Liver (tissue), 9 donors: ENCODE data around the gene ETAA1. TPM values are rescaled to one million over a fixed set of nuclear protein-coding genes. Genes with fewer than 3 reads are reported as not detected.

Experiments
- DNase-seq: peaks from one replicate; pipeline ENCODE4 v3.0.0-alpha.2; 2017; ENCODE audit warnings: low spot score
- H3K27ac ChIP-seq, 2 donors: one replicate each; pipeline ENCODE4 v1.7.0; 2013; ENCODE audit warnings: inconsistent platforms in 2 of 2, low read length in 2 of 2, control low read depth in 1 of 2, low read depth in 1 of 2, mild to moderate bottlenecking in 1 of 2
- H3K27me3 ChIP-seq, 4 donors: one replicate each; pipeline versions ENCODE4 v1.6.1 to v1.7.0; 2013; ENCODE audit warnings: low read length in 3 of 4, inconsistent platforms in 1 of 4, mild to moderate bottlenecking in 1 of 4, moderate library complexity in 1 of 4; ENCODE audit not compliant: control insufficient read depth in 4 of 4, insufficient read depth in 4 of 4
- H3K36me3 ChIP-seq, 4 donors: one replicate each; pipeline versions ENCODE4 v1.6.1 to v1.7.0; 2013; ENCODE audit warnings: low read length in 3 of 4, mild to moderate bottlenecking in 3 of 4, low read depth in 1 of 4, moderate library complexity in 1 of 4; ENCODE audit not compliant: control insufficient read depth in 4 of 4, insufficient read depth in 3 of 4
- H3K4me1 ChIP-seq, 4 donors: one replicate each; pipeline versions ENCODE4 v1.6.1 to v1.7.0; 2013; ENCODE audit warnings: low read length in 3 of 4, mild to moderate bottlenecking in 3 of 4, moderate library complexity in 1 of 4; ENCODE audit not compliant: control insufficient read depth in 4 of 4, insufficient read depth in 4 of 4
- H3K4me3 ChIP-seq, 3 donors: one replicate each; pipeline versions ENCODE4 v1.6.1 to v1.7.0; 2013; ENCODE audit warnings: low read length in 3 of 3, control low read depth in 1 of 3, low read depth in 1 of 3, mild to moderate bottlenecking in 1 of 3
- H3K9ac ChIP-seq, 2 donors: one replicate each; pipeline ENCODE4 v1.7.0; 2013; ENCODE audit warnings: low read length in 2 of 2, mild to moderate bottlenecking in 2 of 2, moderate library complexity in 2 of 2, control low read depth in 1 of 2, low read depth in 1 of 2
- H3K9me3 ChIP-seq, 4 donors: one replicate each; pipeline versions ENCODE4 v1.6.1 to v1.7.0; 2013; ENCODE audit warnings: low read length in 3 of 4; ENCODE audit not compliant: control insufficient read depth in 4 of 4
- ATF3 ChIP-seq: IDR thresholded peaks from 2 replicates; pipeline ENCODE4 v1.6.1; 2016; ENCODE audit warnings: antibody characterized with exemption
- CTCF ChIP-seq: fragments of 150-350 bp; IDR thresholded peaks from 2 replicates; pipeline ENCODE4 v1.5.1; 2017; ENCODE audit warnings: improper control_type of control experiment, low read depth, low read length; ENCODE audit not compliant: missing input control
- EGR1 ChIP-seq, 2 donors: IDR thresholded peaks; 2 replicates each; pipeline ENCODE4 v1.6.1; 2016 to 2018; ENCODE audit warnings: antibody characterized with exemption in 2 of 2, low read depth in 2 of 2
- FOXA1 ChIP-seq: IDR thresholded peaks from 2 replicates; pipeline ENCODE4 v1.6.1; 2016; ENCODE audit warnings: antibody characterized with exemption
- FOXA2 ChIP-seq: IDR thresholded peaks from 2 replicates; pipeline ENCODE4 v1.6.1; 2016; ENCODE audit warnings: antibody characterized with exemption
- GABPA ChIP-seq, 2 donors: IDR thresholded peaks in 1 of 2; conservative IDR thresholded peaks in 1 of 2; 2 replicates each; pipeline ENCODE4 v1.6.1; 2016; ENCODE audit warnings: antibody characterized with exemption in 2 of 2, mild to moderate bottlenecking in 1 of 2, moderate library complexity in 1 of 2
- HNF4A ChIP-seq, 2 donors: conservative IDR thresholded peaks; 2 replicates each; pipeline ENCODE4 v1.6.1; 2016; ENCODE audit warnings: antibody characterized with exemption in 2 of 2, mild to moderate bottlenecking in 2 of 2
- HNF4G ChIP-seq: IDR thresholded peaks from 2 replicates; pipeline ENCODE4 v1.6.1; 2016; ENCODE audit warnings: antibody characterized with exemption
- JUND ChIP-seq, 2 donors: IDR thresholded peaks; 2 replicates each; pipeline ENCODE4 v1.6.1; 2016; ENCODE audit warnings: antibody characterized with exemption in 2 of 2
- MAX ChIP-seq: IDR thresholded peaks from 2 replicates; pipeline ENCODE4 v1.6.1; 2016; ENCODE audit warnings: antibody characterized with exemption
- NR2F2 ChIP-seq: IDR thresholded peaks from 2 replicates; pipeline ENCODE4 v1.6.1; 2016; ENCODE audit warnings: antibody characterized with exemption
- RAD21 ChIP-seq, 2 donors: IDR thresholded peaks; 2 replicates each; pipeline ENCODE4 v1.6.1; 2016; ENCODE audit warnings: antibody characterized with exemption in 2 of 2, mild to moderate bottlenecking in 2 of 2
- REST ChIP-seq: IDR thresholded peaks from 2 replicates; pipeline ENCODE4 v1.6.1; 2016; ENCODE audit warnings: antibody characterized with exemption, mild to moderate bottlenecking
- RXRA ChIP-seq, 2 donors: IDR thresholded peaks; 2 replicates each; pipeline ENCODE4 v1.6.1; 2017 to 2018; ENCODE audit warnings: antibody characterized with exemption in 2 of 2, mild to moderate bottlenecking in 1 of 2
- SP1 ChIP-seq: IDR thresholded peaks from 2 replicates; pipeline ENCODE4 v1.6.1; 2018; ENCODE audit warnings: antibody characterized with exemption, mild to moderate bottlenecking
- TAF1 ChIP-seq: conservative IDR thresholded peaks from 2 replicates; pipeline ENCODE4 v1.6.1; 2016; ENCODE audit warnings: antibody characterized with exemption, mild to moderate bottlenecking
- YY1 ChIP-seq: IDR thresholded peaks from 2 replicates; pipeline ENCODE4 v1.6.1; 2016; ENCODE audit warnings: antibody characterized with exemption, mild to moderate bottlenecking
- ZBTB33 ChIP-seq: IDR thresholded peaks from 2 replicates; pipeline ENCODE4 v1.6.1; 2016; ENCODE audit warnings: antibody characterized with exemption
- WGBS: extraction: QIAGEN DNeasy Blood & Tissue Kit; methylation state at CpG from one replicate; pipeline ENCODE4 v1.1.7; 2013; 5-methylcytosine and 5-hydroxymethylcytosine counted together
- polyA plus RNA-seq, 2 donors: library from polyadenylated mRNA; stranded (reverse) in 1 of 2; unstranded in 1 of 2; fragments of 200-250 nt in 1 of 2; fragments of >200 nt in 1 of 2; fragmentation: Nextera tagmentation in 1 of 2; extraction: Ambion mirVana in 1 of 2; gene quantifications; one replicate each; pipeline versions ENCODE4 v1.2.1 to v1.2.3, GENCODE V29; 2013 to 2015
- total RNA-seq, 2 donors: library from RNA; depleted of rRNA; stranded (reverse); fragments of >200 nt; gene quantifications; one replicate each; pipeline ENCODE4 v1.2.3, GENCODE V29; 2014
- donor health status: healthy.
- donor health status: healthy.
- donor health status: healthy.
- donor health status: healthy.
- donor health status: healthy.

The ETAA1 gene
- total and polyA plus RNA-seq, 4 donors, result 2.9 to 7.7 (median 4.9) TPM

- Histone ChIP-seq H3K27me3 (no peaks in the 10 kb centered on the region), H3K9ac (no peak overlapping the region), H3K4me3 (no peak overlapping the region), H3K4me1 (no peaks in the 10 kb centered on the region), H3K36me3 (peaks cover 0 to 2% (median 0%) of the 10 kb centered on the region in 4 donors), H3K27ac (no peak overlapping the region), H3K9me3 (no peaks in the 10 kb centered on the region)
- WGBS, result 100% methylated on average over 1 of the region's 1 CpG
- DNase-seq, result no peak
- no peak for TF ChIP-seq EGR1 (IDR thresholded peaks at IDR 0.05; ENCODE audit: low read depth in 2 of 2)
- TF ChIP-seq RXRA (IDR thresholded peaks at IDR 0.05), result no peak
- TF ChIP-seq FOXA1, result no peak
- TF ChIP-seq JUND (IDR thresholded peaks at IDR 0.05), result no peak
- no peak for TF ChIP-seq CTCF
- TF ChIP-seq FOXA2, result no peak
- TF ChIP-seq GABPA (IDR thresholded peaks at IDR 0.05 in 1 of 2, conservative IDR thresholded peaks at IDR 0.05 in 1 of 2), result no peak
- TF ChIP-seq ATF3, result no peak
- no peak for TF ChIP-seq ZBTB33
- TF ChIP-seq RAD21 (IDR thresholded peaks at IDR 0.05), result no peak
- TF ChIP-seq TAF1, result no peak
- no peak for TF ChIP-seq HNF4G
- no peak for TF ChIP-seq HNF4A (conservative IDR thresholded peaks at IDR 0.05)
Observed at GRCh38 chr2:67416136-67416535, 19.0 kb downstream of the ETAA1 start.

- no peaks in the 10 kb centered on the region for H3K4me1 ChIP-seq
- TF ChIP-seq EGR1 (IDR thresholded peaks at IDR 0.05; ENCODE audit: low read depth in 2 of 2) (no peak), FOXA1 (no peak), ZBTB33 (no peak), YY1 (no peak), TAF1 (no peak), GABPA (IDR thresholded peaks at IDR 0.05 in 1 of 2, conservative IDR thresholded peaks at IDR 0.05 in 1 of 2) (no peak), MAX (no peak), HNF4A (conservative IDR thresholded peaks at IDR 0.05) (no peak), CTCF (no peak), SP1 (no peak), RXRA (IDR thresholded peaks at IDR 0.05) (no peak), ATF3 (no peak), HNF4G (no peak), REST (no peak), RAD21 (IDR thresholded peaks at IDR 0.05) (no peak), FOXA2 (no peak), JUND (IDR thresholded peaks at IDR 0.05) (no peak), NR2F2 (no peak)
- no peak overlapping the region for H3K9ac ChIP-seq
- H3K4me3 ChIP-seq, result no peak overlapping the region
- 92% methylated on average over 1 of the region's 1 CpG for WGBS
- peaks cover 0 to 7% (median 3%) of the 10 kb centered on the region in 4 donors for H3K9me3 ChIP-seq
- H3K27ac ChIP-seq, result no peak overlapping the region
- no peak for DNase-seq
- H3K36me3 ChIP-seq, result no peaks in the 10 kb centered on the region
- H3K27me3 ChIP-seq, result no peaks in the 10 kb centered on the region
Observed at GRCh38 chr2:67423489-67423888, 26.4 kb downstream of the ETAA1 start.
